Right lobe of liver (tissue), 4 donors: ENCODE data around the gene MACC1.

Source experiments
- POLR2A ChIP-seq: fragments of 450-650 bp; IDR thresholded peaks from one replicate; pipeline ENCODE4 v1.6.1; 2017; ENCODE audit warnings: antibody characterized with exemption, mild to moderate bottlenecking
- TF ChIP-seq, protein P1 (sequence below), 4 donors: fragments of 200-600 bp in 3 of 4; fragments of 450-650 bp in 1 of 4; IDR thresholded peaks; one replicate each; pipeline versions ENCODE4 v1.5.1 to v1.8.0; 2016 to 2022; ENCODE audit warnings: antibody characterized with exemption in 4 of 4, mild to moderate bottlenecking in 2 of 4
- donor health status: DM: no; HTN: no; CAD: no.
- donor health status: DM: no; HTN: no; CAD: no.
- donor health status: DM: no; HTN: yes; CAD: no.

DNA sequence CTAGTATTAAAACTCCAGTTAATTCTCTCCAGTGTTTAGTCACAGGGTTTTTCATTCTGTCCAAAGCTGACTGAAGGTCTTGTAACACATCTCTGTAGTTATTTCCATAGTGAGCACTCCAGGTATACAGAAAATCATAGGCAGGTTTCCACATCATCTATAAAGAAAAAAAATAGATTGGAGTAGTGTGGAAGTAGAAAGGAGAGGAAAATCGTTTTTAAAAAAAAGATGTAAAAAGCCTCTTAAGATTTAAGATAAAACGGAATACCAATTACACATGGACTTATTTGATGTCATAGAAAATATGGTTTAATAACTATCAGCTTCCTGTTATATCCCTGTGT is 76.2 kb downstream of the MACC1 start:
- TF ChIP-seq POLR2A: no peak
- TF ChIP-seq, protein P1, sequence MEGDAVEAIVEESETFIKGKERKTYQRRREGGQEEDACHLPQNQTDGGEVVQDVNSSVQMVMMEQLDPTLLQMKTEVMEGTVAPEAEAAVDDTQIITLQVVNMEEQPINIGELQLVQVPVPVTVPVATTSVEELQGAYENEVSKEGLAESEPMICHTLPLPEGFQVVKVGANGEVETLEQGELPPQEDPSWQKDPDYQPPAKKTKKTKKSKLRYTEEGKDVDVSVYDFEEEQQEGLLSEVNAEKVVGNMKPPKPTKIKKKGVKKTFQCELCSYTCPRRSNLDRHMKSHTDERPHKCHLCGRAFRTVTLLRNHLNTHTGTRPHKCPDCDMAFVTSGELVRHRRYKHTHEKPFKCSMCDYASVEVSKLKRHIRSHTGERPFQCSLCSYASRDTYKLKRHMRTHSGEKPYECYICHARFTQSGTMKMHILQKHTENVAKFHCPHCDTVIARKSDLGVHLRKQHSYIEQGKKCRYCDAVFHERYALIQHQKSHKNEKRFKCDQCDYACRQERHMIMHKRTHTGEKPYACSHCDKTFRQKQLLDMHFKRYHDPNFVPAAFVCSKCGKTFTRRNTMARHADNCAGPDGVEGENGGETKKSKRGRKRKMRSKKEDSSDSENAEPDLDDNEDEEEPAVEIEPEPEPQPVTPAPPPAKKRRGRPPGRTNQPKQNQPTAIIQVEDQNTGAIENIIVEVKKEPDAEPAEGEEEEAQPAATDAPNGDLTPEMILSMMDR (IDR thresholded peaks at IDR 0.05): no peak
